Activated CD8-positive, alpha-beta memory T cell treated with anti-CD3 and anti-CD28 coated beads, Interleukin-2, amount 50 U/mL, for 1 hour (primary cell): ENCODE data around the gene PPIL1.

ENCODE experiments used
- DNase-seq: peaks from one replicate; pipeline ENCODE4 v3.0.0-alpha.2; 2020; ENCODE audit errors: extremely low read depth

PPIL1 gene

DNA sequence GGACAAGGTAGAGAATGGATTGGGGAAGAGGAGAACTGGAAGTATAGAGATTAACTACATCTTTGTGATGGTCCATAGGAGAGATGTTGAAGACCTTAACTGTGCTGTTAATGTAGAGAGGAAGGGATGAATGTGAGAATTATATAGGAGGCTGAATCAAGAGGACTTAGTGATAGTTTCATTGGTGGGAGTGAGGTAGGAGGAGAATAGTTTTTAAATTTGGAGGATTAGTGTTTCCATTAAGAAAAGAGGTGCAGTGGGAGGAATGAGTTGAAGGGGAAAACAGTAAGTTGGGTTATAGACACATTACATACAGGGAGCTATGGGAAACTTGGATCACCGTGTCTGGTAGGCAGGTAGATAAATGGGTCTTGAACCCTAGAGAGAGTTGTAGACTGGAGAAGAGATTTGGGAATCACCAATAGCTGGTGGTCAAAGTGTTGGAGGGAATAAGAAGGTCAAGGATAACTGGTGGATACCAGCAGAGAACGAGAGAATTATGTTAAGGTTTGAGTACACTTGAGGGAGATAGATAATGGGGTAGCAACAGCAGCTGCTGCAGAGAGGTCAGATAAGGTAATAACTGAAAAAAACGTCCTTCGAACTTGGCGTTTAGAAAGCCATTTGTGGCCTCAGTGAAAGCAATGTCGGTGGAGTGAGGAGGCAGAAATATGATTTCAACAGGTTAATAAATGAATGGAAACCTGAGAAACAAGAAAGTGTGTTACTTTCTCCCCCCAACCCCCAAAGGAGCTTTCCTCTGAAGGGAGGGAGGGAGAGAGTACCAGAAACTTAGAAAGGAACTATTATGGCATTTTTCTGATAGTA lies 14.3 kb upstream of the PPIL1 start:
- no peak for DNase-seq

DNA sequence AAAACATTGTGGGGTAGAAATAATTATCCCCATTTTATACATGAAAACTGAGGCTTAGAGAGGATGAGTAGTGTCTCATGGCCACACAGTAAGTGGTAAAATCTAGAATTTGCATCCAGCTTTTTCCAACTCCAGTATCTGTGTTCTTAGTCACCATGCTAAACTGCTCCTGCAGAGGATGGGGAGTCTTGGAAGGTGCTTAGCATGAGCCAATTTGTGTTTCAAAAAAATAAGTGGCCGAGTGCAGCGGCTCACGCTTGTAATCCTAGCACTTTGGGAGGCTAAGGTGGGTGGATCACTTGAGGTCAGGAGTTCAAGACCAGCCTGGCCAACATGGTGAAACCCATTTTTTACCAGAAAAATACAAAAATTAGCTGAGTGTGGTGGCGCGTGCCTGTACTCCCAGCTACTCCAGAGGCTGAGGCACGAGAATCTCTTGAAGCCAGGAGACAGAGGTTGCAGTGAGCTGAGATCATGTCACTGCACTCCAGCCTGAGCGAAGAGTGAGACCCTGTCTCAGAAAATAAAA lies 13.6 kb upstream of the PPIL1 start:
- DNase-seq, result no peak

DNA sequence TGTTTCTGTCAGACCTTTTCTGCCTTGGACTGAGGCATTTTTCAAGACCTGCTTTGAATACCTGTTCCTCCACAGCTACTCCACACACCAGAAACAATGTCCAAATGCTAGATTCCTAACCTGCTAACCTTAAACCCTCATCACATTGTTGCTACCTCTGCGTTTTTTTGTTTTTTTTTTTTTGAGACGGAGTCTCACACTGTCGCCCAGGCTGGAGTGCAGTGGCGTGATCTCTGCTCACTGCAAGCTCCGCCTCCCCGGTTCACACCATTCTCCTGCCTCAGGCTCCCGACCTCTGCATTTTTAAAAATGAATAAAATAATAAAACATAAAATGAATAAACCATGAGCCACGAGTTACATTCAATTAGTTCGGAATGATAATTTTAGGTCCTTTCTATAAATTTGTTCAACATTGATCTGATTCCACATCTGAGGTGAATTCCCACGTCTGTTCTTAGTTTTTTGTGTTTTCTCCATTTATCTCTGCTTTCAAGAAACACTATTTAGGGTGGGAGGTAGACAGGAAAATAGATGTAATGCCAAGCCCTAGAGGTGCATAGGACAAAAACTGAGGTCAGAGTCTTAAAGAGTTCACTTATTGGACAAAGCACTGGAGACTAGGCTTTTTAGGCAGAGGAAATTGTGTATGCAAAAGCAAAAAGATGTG lies 12.5 kb upstream of the PPIL1 start:
- no peak for DNase-seq

DNA sequence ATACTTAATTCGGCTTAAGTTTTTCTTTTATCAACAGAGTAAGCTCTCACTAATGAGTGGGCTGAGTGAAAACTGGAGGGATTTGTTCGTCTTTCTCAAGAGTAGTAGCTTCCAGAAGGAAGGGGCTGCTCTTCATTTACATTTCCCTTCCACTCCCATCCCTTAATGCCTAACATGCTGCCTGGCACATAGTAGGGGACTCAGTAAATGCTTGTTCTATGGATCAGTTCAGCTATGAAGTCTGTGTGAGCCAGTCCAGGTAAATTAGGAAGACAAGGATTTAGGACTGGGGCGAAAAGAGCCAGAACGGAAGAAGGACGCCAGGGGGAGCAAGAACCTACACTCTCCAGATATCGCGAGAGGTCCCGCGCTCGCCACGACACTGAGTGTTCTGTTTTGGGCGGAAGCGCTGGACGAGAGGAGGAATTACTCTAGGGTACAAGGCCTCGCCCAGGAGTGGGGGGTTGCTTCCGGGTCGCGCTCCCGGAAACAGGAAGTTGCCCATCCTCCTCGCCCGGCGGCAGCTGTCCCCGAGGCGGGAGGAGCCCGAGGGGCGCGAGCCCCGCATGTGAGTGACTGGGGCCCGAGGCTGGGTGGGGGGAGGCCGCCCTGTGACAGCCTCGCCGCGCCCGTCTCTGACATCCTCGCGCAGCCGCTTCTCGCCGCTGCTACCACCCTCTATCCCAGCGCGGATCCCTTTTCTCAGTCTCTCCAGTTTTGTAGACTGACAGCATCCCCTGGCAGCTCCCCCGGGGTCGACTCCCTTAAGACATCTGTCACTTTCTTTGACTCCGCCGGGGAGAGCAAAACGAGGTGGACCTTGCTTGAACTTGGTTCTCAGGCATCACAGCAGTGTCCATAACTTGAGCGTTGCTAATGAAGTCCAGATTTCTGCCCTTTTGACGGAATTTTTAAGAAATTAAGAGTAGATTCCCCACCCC lies 11.1 kb upstream of the PPIL1 start, which contains the start of gene C6orf89:
Gene C6orf89 (plus strand): TSS at position 492 of the 941 bp plus-strand sequence. CDS start 13,493 bp downstream, outside the sequence.
- DNase-seq, result peak; percentile 97

DNA sequence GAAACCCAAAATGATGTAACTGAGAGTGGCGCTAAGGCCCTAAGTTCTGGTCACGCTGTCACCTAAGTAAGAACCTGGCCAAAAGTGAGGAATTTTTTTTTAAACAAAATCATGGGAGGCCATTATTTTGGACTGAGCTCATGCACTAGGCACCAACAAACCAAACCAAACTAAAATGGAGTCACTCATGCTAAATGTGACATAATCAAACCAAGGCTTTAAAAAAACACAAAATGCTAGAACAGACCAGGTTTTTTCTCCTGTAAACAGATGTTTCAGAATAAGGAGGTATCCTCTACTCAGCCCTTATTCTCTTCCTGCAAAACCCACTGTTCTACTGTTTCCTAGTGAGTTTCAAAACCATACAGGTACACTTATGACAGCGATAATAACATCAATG lies 10.0 kb upstream of the PPIL1 start:
- DNase-seq, result no peak

DNA sequence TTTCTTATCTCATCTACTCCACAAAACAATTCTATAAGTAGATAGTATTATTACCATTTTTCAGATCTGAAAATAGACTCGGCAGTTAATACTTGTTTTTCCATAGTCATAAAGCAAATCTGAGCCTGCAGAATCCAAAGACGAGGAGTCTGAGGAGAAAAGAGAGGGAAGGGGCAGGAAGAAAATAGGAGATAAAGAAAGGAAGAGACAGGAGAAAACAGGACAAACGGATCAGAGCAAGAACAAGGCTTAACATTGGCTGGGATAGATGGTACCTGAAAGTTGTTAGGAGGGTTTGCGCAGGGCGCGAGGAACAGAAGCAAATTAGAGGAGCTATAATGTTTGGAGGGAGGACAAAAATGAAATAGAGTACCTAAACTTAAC lies 639 bp upstream of the PPIL1 start:
- no peak for DNase-seq

DNA sequence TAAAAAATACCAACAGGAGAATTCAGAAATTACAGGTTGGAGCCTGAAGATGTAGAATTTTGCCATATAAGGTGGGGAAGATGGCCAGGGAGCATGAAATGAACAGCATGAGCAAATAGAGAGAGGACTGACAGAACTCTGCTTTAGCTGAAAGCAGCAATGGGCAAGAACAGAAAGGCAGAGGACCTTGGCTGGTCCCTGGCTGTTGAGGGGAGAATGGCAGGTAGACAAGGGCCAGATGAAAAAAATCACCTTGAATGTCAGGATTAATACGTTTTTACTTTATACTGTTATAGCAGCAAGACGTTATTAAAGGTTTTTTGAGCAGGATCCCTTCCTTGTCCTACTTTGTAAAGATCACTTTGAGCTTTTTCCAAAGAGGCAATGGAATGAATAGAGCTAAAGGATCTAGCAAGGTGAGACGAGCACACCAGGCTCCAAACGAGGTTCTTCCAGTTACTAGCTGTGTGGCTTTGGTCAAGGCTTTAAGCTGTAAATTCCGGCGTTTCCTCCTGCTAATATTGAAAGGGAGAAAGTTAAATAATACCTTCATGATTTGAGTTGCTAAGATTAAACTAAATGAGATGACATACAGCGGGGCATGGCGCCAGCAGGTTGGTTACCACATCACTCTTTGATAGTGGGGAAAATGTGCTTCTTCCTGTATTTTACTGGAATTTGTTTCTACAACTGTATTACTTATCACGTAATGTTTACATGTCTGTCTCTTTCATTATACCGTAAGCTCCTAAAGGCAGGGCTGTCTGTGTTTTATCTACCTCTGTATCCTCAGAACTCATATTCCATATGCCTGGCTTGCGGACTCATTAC lies 776 bp downstream of the PPIL1 start:
- DNase-seq, result no peak

DNA sequence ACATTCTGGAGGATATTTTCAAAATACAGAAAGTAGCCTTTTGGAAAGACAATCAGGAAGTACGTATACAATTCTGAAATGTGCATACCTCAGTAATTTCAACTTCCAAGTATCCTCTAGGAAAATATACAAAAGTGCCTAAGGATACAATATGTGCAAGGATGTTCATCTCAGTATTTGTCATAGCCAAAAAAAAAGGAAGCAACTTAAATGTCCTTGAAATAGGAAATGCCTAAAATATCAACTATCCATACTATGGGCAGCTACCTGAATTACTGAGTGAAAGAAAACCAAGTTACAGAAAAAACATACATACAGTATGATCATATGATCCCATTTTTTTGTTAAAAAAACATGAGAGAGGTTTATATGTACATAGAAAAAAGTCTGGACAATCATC lies 1.5 kb downstream of the PPIL1 start:
- no peak for DNase-seq

DNA sequence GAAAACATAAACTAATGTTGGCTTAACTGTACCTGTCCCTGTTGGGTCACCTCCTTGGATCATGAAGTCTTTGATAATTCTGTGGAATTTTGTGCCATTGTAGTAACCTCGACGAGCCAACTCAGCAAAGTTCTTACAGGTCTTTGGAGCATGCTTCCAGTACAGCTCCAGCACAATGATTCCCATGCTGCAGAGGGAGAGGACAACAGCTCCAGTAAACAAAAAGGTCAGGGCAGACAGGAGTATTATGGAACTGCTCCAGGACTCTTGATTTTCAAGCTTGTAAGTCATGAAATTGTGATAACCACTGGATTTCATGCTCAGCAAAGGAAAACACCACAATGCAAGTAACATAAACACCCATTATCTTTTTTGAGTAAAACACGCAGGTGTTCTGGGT lies 2.9 kb downstream of the PPIL1 start:
- no peak for DNase-seq

DNA sequence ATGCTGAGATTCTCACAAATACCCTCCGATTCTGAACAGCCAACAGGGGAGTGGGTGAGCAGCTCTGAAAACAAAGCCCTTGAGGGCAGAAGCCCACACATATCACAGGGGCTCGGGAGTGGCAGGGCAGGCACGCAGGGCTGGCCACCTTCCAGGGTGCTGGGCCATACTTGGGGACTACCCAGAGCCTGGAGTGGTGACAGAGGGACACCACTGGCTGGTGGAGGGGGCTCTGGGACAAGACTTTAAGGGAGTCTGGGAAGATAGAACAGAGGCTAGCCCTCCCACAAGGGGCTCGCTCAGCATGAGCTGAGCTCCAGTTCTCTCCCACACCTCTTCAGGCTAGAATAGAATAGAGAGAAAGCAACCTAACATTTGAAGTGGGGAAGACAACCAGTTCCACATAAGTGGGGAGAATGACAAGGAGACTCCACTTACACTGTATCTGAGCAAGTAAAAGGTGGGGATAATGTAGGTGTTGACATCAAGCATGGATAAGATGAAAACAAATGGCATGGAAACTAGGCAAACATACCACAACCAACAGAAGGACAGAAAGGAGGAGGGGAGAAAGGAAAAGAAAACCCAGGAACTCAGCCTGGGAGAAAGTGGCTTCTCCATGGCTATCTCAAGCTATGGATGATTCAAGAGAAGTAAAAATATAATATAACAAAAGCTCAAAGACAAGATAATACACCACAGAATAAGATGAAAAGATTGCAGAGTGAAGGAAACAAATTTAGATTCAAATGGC lies 7.0 kb downstream of the PPIL1 start:
- no peak for DNase-seq

DNA sequence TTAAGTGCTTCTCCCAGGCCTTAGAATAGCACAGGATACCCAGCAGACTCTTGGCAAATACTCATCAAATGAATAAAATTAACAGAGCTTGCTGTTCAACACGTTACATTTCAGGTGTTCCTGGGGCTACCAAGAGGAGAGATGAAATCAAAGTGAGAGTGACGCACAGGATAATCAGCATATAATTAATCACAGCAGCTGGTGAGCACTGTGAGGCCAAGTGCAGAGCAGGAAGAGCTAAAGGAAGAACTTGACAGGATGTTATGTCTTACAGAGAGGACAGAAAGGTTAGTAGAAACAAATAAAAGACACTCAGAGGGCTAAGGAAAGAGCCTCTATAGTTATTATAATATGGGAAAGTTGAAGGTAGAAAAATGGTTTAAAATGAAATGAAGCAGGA lies 8.8 kb downstream of the PPIL1 start:
- DNase-seq, result no peak

DNA sequence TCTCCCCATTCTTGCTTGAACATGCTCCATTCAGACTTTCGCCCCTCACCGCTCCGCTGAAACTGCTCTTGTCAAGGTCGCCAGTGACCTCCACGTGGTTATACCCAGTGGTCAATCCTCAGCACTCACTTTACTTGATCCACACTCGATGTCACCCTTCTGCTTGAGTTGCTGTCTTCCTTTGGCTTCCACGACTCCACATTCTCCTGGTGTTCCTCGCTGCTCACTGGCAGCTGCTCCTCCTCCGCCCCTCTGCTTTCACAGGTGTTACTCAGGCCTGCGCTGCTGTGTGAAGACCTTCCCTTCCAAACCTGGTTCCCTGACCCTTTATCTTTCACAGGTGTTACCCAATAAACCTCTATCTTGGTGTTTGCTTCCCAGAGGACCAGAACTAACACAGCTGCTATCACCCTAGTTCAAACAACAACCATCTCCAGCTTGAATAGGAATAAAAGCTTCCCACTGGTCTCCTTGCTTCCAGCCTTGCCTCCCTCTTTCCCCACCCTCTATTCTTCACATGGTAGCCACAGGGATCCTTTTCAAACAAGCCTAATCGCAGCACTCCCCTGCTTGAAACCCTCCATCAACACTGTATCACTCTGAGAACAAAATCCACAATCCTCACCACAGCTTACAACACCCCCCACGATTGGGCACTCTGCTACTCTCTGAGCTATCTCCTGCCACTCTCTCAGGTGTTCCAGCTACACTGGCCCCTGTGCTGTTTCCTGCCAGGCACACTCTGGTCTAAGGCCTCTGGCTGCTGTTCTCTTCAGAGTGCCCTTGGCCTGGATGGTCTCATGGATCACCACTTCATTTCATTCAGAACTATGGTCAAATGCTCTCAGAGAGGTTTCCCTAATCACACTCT lies 10.7 kb downstream of the PPIL1 start:
- DNase-seq, result no peak

DNA sequence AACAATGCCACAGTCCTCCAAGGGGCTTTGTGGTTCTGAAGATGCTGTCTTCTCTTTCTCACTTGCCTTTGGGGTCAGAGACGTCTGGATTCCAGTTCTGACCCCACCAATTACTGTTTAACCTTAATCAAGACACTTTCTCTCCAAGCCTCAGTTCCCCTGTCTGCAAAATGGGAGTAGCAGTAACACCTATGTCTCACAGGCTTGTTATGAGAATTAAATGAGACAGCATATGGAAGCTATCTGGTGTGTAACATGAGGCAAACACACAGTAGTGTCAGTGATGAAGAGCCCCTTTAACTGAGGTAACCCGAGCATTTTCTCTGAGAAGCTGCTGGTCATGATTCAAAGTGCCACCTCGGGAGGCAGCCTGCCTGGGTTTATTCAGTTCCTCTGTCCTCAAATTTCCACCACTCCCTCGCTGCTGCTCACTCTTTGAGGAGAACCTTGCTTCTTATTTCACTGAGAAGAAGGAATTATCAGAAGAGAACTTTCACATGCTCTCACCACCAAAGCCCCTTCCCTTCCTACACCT lies 11.7 kb downstream of the PPIL1 start:
- DNase-seq, result no peak

DNA sequence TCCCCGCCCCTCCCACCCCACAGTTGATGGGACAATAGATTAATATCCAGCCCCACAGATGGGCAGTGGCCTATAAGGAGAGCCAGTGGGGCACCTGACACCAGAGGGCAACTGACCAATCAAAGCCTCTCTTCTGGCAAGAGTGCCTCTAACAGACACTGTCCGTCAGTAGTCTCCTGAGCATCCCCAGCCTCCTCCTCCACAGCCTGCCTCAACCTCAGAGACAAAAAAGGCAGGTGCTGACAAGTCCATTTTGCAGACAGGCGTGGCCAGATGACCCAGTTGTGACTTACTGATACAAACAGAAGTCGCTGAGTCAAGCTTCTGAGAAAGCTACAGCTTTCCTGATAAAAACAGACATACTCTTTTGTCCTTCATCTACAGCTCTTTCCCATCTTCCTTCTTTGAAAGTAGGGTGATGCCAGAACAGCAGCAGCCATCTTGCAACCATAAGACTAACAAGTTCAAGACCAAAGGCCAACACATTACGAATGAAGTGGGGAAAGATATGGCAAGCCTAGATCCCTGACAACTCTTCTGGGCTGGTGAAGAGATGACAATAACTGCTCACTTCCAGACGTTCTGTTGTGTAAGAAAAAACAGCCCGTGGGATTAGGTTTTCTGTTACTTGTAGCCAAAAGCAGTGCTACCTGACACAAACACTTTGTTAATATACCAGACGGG lies 12.3 kb downstream of the PPIL1 start:
- no peak for DNase-seq

DNA sequence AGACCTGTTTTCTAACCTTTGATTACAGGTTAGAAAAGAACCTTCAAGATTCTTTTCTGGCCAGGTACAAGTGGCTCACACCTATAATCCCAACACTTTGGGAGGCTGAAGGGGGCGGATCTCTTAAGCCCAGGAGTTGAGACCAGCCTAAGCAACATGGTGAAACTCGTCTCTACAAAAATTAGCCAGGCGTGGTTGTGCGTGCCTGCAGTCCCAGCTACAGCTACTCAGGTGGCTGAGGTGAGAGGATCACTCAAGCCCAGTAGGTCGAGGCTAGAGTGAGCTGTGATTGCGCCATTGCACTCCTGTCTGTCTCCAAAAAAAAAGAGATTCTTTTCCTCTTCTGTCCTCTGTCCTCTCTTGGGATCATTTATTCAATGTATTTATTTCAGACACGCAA lies 14.5 kb downstream of the PPIL1 start:
- no peak for DNase-seq

DNA sequence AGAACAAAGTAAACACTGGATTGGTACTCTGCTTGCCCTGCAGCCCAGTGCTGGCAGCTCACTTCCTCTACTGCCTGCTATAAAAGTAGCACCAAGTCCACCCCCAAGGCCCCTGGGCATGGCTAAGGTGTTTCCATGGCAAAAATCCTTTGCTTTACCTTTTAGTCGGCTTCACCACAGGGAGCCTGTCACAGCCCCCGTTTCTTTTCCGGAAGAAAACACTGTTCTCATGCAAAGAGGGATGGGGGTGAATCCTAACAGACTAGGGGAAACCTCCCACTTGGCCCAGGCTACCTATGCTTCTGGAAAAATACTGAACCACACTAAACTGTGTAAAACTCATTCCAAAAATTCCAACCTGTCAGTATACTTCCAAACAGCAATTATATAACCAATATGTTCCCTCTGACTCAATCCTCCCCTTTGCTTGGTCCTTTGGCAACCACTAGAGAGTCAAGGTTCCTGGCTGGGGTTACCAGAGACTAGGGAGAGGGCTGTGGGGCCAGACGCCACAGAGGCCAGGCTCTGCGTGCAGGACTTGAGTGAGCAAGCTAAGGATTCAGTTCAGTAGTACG lies 16.1 kb downstream of the PPIL1 start:
- DNase-seq, result no peak

DNA sequence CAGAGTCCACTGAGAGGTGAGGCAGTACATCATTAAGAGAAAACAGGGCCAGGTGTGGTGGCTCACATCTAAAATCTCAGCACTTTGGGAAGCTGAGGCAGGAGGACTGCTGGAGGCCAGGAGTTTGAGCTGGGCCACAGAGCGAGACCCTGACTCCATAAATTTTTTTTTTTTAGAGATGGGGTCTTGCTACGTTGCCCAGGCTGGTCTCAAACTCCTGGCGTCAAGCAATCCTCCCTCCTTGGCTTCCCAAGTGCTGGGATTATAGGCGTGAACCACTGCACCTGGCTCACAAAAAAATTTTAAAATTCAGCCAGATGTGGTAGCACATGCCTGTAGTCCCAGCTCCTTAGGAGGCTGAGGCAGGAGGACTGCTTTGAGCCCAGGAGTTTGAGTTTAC lies 17.3 kb downstream of the PPIL1 start:
- DNase-seq, result no peak

DNA sequence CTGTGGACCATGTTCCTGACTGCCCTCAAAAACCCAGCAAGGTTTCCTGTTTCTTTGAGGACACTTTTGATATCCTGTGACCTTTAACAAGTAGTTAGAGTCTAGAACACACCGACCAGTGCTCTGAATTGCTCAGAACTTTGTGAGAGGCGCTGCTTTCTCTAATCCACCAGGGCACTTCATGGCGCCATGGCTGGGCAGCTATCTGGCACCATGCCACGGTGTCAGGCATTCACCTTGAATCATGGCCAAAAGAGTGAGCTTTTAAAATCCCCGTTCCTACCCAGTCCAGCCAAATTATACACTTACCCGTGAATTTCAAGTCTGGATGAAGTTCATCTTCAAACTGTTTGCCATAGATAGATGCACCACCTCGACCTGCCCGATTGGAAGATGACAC lies 18.3 kb downstream of the PPIL1 start:
- DNase-seq, result no peak
